Measurements from ENCODE around the gene NDRG3. TPM values are rescaled to one million over a fixed set of nuclear protein-coding genes. Genes with fewer than 3 reads are reported as not detected.

NDRG3 gene
- polyA plus RNA-seq, 1 of the 3 experiments (the other 2 are of a cell fraction): 20.5 TPM

- TF ChIP-seq PBX3 (IDR thresholded peaks at IDR 0.05) (no peak), SIN3A (IDR thresholded peaks at IDR 0.05; ENCODE audit: borderline replicate concordance, low read depth, low read length) (no peak), YY1 (IDR thresholded peaks at IDR 0.05; ENCODE audit: low read depth) (no peak), NRF1 (IDR thresholded peaks at IDR 0.05; ENCODE audit: low read depth, low read length) (no peak), NFIC (IDR thresholded peaks at IDR 0.05; ENCODE audit: borderline replicate concordance) (no peak), FOSL2 (IDR thresholded peaks at IDR 0.05; ENCODE audit: borderline replicate concordance, low read depth) (no peak), EZH2phosphoT487 (IDR thresholded peaks at IDR 0.05; ENCODE audit: borderline replicate concordance, low read depth) (no peak)
- TF ChIP-seq, protein P1, sequence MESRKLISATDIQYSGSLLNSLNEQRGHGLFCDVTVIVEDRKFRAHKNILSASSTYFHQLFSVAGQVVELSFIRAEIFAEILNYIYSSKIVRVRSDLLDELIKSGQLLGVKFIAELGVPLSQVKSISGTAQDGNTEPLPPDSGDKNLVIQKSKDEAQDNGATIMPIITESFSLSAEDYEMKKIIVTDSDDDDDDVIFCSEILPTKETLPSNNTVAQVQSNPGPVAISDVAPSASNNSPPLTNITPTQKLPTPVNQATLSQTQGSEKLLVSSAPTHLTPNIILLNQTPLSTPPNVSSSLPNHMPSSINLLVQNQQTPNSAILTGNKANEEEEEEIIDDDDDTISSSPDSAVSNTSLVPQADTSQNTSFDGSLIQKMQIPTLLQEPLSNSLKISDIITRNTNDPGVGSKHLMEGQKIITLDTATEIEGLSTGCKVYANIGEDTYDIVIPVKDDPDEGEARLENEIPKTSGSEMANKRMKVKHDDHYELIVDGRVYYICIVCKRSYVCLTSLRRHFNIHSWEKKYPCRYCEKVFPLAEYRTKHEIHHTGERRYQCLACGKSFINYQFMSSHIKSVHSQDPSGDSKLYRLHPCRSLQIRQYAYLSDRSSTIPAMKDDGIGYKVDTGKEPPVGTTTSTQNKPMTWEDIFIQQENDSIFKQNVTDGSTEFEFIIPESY (IDR thresholded peaks at IDR 0.05; ENCODE audit: borderline replicate concordance, low read depth): no peak
- no peaks in the 10 kb centered on the region for H3K9me3 ChIP-seq
- peaks cover 38 to 49% of the 10 kb centered on the region in 2 experiments for H3K36me3 ChIP-seq (replicated peaks in 1 of 2; ENCODE audit: control insufficient read depth in 1 of 2, insufficient read depth in 2 of 2, low read length in 1 of 2)
- WGBS (ENCODE audit: low lambda C conversion rate): 100% methylated on average over 8 of the region's 36 CpGs
- H2AFZ ChIP-seq (ENCODE audit: low read depth): no peak overlapping the region
- CTCF ChIA-PET: interaction anchor here (0.7 to 4.9 kb wide), 5 partner anchors 15 to 139 kb away, joined by 3 to 31 read pairs (median 8); partner anchors contain the start of gene DSN1
- H4K20me1 ChIP-seq (ENCODE audit: insufficient read depth): peaks cover 11% of the 10 kb centered on the region; the same call in 1 of the 2 replicates
- POLR2A ChIA-PET: no interaction called here
- no peaks in the 10 kb centered on the region for H3K9me2 ChIP-seq
- no peak overlapping the region for H3K9ac ChIP-seq
- H3K4me2 ChIP-seq: no peak overlapping the region
- H3K27me3 ChIP-seq (ENCODE audit: insufficient read depth): no peaks in the 10 kb centered on the region
- H3K27ac ChIP-seq (ENCODE audit: low read depth in 2 of 2, low read length in 1 of 2): no peak overlapping the region
- DNase-seq: no peak
- peaks cover 47% of the 10 kb centered on the region for H3K79me2 ChIP-seq (ENCODE audit: insufficient read depth)
- H3K4me3 ChIP-seq (ENCODE audit: low read depth in 2 of 2, low read length in 1 of 2): no peak overlapping the region
- peaks cover 4% of the 10 kb centered on the region for H3F3A ChIP-seq (replicated peaks; ENCODE audit: insufficient read depth)
- H3K4me1 ChIP-seq (ENCODE audit: control insufficient read depth in 1 of 2, insufficient read depth in 2 of 2, low read depth in 1 of 2, low read length in 1 of 2): no peaks in the 10 kb centered on the region
These were observed 47.6 kb upstream of the NDRG3 start for GRCh38 chr20:36793294-36794115.

DNA sequence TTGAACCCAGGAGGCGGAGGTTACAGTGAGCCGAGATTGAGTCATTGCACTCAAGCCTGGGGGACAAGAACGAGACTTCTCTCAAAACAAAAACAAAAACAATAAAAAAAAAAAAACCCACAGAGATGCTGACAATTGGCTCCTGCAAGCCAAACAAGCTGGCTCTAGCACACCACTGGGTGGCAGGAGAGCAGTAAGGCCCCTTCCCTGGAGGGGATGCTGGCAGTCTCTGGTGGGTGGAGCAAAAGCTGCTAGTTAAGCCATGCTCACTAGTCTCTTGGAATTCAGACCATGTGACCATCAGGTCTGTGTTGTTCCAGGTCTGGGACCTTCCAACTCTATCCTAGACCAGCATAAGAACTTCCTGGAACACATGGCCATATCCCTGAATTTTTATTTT is 46.5 kb upstream of the NDRG3 start:
- Histone ChIP-seq H3K27me3 (ENCODE audit: insufficient read depth) (no peaks in the 10 kb centered on the region), H3K9ac (no peak overlapping the region), H3K36me3 (replicated peaks in 1 of 2; ENCODE audit: control insufficient read depth in 1 of 2, insufficient read depth in 2 of 2, low read length in 1 of 2) (peaks cover 27 to 41% of the 10 kb centered on the region in 2 experiments), H3K4me1 (ENCODE audit: control insufficient read depth in 1 of 2, insufficient read depth in 2 of 2, low read depth in 1 of 2, low read length in 1 of 2) (no peaks in the 10 kb centered on the region), H3K9me2 (no peaks in the 10 kb centered on the region), H3K79me2 (ENCODE audit: insufficient read depth) (peaks cover 49% of the 10 kb centered on the region), H3K9me3 (no peaks in the 10 kb centered on the region), H4K20me1 (ENCODE audit: insufficient read depth) (peaks cover 11% of the 10 kb centered on the region; the same call in 1 of the 2 replicates), H3K4me3 (ENCODE audit: low read depth in 2 of 2, low read length in 1 of 2) (no peak overlapping the region), H3F3A (replicated peaks; ENCODE audit: insufficient read depth) (peaks cover 4% of the 10 kb centered on the region), H3K4me2 (no peak overlapping the region), H2AFZ (ENCODE audit: low read depth) (no peak overlapping the region), H3K27ac (ENCODE audit: low read depth in 2 of 2, low read length in 1 of 2) (no peak overlapping the region)
- ChIA-PET CTCF (interaction anchor here (0.8 to 2.2 kb wide), 6 partner anchors 16 to 127 kb away, joined by 3 to 8 read pairs (median 6); partner anchors contain the start of gene DSN1), POLR2A (no interaction called here)
- 86% methylated on average over 3 of the region's 3 CpGs for WGBS (ENCODE audit: low lambda C conversion rate)
- peak; percentile 70 for DNase-seq
- TF ChIP-seq FOXM1 (IDR thresholded peaks at IDR 0.05; ENCODE audit: low read depth) (no peak), FOSL2 (IDR thresholded peaks at IDR 0.05; ENCODE audit: borderline replicate concordance, low read depth) (no peak), RAD21 (IDR thresholded peaks at IDR 0.05; ENCODE audit: low read length) (peak; percentile 56), YY1 (IDR thresholded peaks at IDR 0.05; ENCODE audit: low read depth) (no peak), EZH2phosphoT487 (IDR thresholded peaks at IDR 0.05; ENCODE audit: borderline replicate concordance, low read depth) (no peak), JUND (IDR thresholded peaks at IDR 0.05) (no peak), CTCF (IDR thresholded peaks at IDR 0.05) (peak; percentile 57), RFX5 (IDR thresholded peaks at IDR 0.05; ENCODE audit: low read length) (no peak), SMC3 (IDR thresholded peaks at IDR 0.05; ENCODE audit: low read depth, low read length) (peak; percentile 59)
- TF ChIP-seq, protein P2, sequence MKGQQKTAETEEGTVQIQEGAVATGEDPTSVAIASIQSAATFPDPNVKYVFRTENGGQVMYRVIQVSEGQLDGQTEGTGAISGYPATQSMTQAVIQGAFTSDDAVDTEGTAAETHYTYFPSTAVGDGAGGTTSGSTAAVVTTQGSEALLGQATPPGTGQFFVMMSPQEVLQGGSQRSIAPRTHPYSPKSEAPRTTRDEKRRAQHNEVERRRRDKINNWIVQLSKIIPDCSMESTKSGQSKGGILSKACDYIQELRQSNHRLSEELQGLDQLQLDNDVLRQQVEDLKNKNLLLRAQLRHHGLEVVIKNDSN (IDR thresholded peaks at IDR 0.05; ENCODE audit: borderline replicate concordance, low read depth): peak; percentile 50; the same call in 1 of the 2 replicates
- TF ChIP-seq, protein P3, sequence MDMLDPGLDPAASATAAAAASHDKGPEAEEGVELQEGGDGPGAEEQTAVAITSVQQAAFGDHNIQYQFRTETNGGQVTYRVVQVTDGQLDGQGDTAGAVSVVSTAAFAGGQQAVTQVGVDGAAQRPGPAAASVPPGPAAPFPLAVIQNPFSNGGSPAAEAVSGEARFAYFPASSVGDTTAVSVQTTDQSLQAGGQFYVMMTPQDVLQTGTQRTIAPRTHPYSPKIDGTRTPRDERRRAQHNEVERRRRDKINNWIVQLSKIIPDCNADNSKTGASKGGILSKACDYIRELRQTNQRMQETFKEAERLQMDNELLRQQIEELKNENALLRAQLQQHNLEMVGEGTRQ (IDR thresholded peaks at IDR 0.05; ENCODE audit: borderline replicate concordance, low read depth, low read length): no peak
- TF ChIP-seq, protein P1 (IDR thresholded peaks at IDR 0.05; ENCODE audit: borderline replicate concordance, low read depth): no peak
